T-helper 2 cell treated with Interferon-gamma antibody and Interleukin-4, amounts not matched to agents 5 μg/mL and 100 μg/mL, for 36 hours (primary cell): ENCODE results near the gene SERGEF.
"Not testable (repeated sequence)": the region's sequence is repeated elsewhere in the genome, so short reads cannot be mapped to it uniquely, and the experiment has no call there.

ENCODE experiments used
- DNase-seq: peaks from one replicate; pipeline ENCODE4 v3.0.0; 2021; ENCODE audit warnings: low spot score
- H3K27ac Mint-ChIP-seq: one replicate; pipeline ENCODE4 v1.8.0; 2021; ENCODE audit warnings: mild to moderate bottlenecking, mixed read lengths
- H3K27me3 Mint-ChIP-seq: one replicate; pipeline ENCODE4 v1.8.0; 2021; ENCODE audit warnings: low read depth, mixed read lengths
- H3K36me3 Mint-ChIP-seq: one replicate; pipeline ENCODE4 v1.8.0; 2021; ENCODE audit warnings: low read depth, mixed read lengths
- H3K4me1 Mint-ChIP-seq: one replicate; pipeline ENCODE4 v1.8.0; 2021; ENCODE audit warnings: low read depth, mixed read lengths
- H3K4me3 Mint-ChIP-seq: one replicate; pipeline ENCODE4 v1.8.0; 2022; ENCODE audit warnings: mild to moderate bottlenecking, moderate library complexity, mixed read lengths
- H3K9me3 Mint-ChIP-seq: one replicate; pipeline ENCODE4 v1.8.0; 2021; ENCODE audit warnings: mixed read lengths

SERGEF gene

DNA sequence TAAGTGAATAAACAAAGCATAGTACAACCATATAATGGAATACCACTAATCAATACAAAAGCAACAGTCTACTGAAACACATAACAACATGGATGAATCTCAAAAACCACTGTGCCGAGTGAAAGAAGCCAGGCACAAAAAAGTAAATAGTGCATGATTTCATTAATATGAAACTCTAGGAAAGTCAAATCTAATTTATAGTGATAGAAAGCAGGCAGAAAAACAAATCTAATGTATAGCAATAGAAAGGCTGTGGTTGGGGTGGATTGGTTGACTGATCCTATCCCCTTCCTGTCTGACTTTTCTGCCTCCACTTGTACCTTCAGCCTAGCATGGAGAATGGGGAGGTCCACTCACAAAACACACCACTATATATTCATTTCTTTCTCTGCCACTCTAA lies 115.4 kb downstream of the SERGEF start:
- Mint-ChIP-seq H3K36me3 (no peaks in the 10 kb centered on the region), H3K4me1 (no peaks in the 10 kb centered on the region), H3K4me3 (no peak overlapping the region), H3K27ac (no peak overlapping the region), H3K27me3 (no peaks in the 10 kb centered on the region), H3K9me3 (no peaks in the 10 kb centered on the region)
- DNase-seq = no peak

DNA sequence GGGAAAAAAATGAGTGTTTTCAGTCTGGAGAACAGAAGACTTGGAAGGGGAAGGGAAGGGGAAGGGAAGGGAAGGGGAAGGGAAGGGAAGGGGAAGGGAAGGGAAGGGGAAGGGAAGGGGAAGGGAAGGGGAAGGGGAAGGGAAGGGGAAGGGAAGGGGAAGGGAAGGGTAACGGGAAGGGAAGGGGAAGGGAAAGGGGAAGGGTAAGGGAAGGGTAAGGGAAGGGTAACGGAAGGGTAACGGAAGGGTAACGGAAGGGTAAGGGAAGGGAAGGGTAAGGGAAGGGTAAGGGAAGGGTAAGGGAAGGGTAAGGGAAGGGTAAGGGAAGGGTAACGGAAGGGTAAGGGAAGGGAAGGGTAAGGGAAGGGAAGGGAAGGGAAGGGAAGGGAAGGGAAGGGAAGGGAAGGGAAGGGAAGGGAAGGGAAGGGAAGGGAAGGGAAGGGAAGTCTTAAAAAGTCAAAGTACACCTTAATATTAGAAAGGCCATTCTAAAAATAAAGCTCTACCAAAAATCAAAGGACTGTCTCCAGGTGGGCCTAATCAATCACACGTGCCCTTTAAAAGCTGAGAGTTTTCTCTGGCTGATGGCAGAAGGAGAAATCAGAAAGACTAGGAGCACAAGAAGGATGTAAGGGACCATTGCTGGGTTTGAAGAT lies 116.2 kb downstream of the SERGEF start:
- H3K36me3 Mint-ChIP-seq, H3K9me3 Mint-ChIP-seq: not testable (repeated sequence)

DNA sequence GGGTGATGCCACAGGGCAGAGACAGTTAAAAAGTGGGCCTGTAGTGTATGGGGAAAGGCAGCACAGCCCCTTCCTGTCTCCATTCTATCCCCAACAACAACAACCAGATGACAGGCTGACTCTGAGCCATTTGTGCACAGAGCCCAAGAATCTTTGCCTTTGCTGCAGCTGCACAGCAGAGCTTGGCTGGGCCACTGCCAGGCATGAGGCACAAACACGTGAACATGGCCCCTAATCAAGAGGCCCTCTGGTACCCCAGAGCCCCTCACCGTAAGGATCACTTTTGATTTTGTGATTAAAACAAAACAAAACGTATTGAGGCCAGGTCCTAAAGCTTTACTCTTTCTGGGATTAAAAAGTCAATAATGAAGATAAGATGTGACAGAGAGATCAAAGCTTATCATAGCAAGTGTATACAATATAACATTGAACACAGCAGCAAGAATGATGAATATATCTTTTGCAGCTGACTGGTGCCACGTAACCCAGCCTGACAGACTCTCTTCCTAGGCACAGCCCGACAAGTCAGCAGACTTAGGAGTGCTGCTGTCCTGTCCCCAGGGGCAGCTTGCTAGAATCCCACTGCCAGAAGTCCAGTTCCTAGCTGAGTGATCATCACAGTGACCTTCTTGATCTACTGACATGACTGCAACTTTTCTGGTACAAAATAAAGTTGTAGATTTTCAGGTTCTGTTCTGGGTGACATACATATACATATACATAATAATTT lies 117.8 kb downstream of the SERGEF start:
- DNase-seq = no peak
- no peaks in the 10 kb centered on the region for H3K9me3 Mint-ChIP-seq
- no peaks in the 10 kb centered on the region for H3K4me1 Mint-ChIP-seq
- H3K27me3 Mint-ChIP-seq = no peaks in the 10 kb centered on the region
- H3K36me3 Mint-ChIP-seq = no peaks in the 10 kb centered on the region
- H3K27ac Mint-ChIP-seq = no peak overlapping the region
- H3K4me3 Mint-ChIP-seq = no peak overlapping the region

More for the DNA sequence above, 116.2 kb downstream of the SERGEF start:
- DNase-seq, H3K4me1 Mint-ChIP-seq, H3K4me3 Mint-ChIP-seq, H3K27me3 Mint-ChIP-seq, H3K27ac Mint-ChIP-seq: not testable (repeated sequence)

DNA sequence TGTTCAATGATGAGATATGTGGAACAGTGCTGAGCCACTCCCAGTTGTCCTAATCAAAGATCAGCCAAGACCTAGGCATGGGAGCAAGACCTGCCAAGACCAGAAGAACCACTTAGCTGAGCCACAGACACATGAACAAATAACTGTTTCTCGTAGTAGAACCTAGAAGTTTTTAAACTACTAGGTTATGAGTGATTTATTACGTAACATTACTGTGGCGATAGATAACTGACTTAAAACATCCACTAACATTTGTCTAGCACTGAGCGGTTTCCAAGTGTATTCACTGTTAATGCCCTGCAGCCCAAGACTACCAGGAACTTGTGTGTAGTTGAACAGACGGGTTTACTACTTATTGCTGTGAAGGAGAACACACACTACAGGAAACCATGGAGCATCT lies 120.4 kb downstream of the SERGEF start:
- DNase-seq = no peak
- Mint-ChIP-seq H3K4me3 (no peak overlapping the region), H3K27me3 (no peaks in the 10 kb centered on the region), H3K9me3 (no peaks in the 10 kb centered on the region), H3K36me3 (no peaks in the 10 kb centered on the region), H3K27ac (no peak overlapping the region), H3K4me1 (no peaks in the 10 kb centered on the region)

DNA sequence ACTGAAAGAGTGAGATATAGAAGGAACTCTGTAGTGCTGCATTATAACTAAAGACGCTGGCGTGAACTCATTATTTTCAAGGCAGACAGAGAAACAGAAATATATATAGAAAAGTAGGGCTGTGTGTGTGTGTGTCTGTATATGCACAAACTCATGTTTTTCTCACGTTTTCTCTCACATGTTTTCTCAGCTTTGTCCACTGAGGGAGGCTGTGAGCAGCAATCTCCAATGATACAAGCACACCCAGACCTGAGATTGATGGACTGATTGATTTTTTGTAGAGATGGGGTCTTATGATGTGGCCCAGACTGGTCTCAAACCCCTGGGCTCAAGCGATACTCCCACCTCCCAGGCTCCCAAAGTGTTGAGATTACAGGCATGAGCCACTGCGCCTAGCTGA lies 122.5 kb downstream of the SERGEF start:
- Mint-ChIP-seq H3K9me3 (no peaks in the 10 kb centered on the region), H3K36me3 (no peaks in the 10 kb centered on the region), H3K27ac (no peak overlapping the region), H3K27me3 (no peaks in the 10 kb centered on the region), H3K4me3 (no peak overlapping the region), H3K4me1 (no peaks in the 10 kb centered on the region)
- DNase-seq = no peak

DNA sequence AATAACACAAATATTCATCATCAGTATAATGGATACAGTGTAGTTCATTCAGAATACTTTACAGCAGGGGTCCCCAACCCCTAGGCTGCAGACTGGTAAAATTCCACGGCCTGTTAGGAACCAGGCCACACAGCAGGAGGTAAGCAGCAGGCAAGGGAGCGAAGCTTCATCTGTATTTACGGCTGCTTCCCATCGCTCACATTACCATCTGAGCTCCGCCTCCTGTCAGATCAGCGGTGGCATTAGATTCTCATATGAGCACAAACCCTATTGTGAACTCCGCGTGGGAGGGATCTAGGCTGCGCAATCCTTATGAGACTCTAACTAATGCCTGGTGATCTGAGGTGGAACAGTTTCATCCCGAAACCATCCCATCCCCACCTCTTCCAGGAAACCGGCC lies 125.1 kb downstream of the SERGEF start:
- Mint-ChIP-seq H3K27ac (no peak overlapping the region), H3K9me3 (no peaks in the 10 kb centered on the region), H3K27me3 (no peaks in the 10 kb centered on the region), H3K4me3 (no peak overlapping the region), H3K36me3 (no peaks in the 10 kb centered on the region), H3K4me1 (no peaks in the 10 kb centered on the region)
- no peak for DNase-seq

DNA sequence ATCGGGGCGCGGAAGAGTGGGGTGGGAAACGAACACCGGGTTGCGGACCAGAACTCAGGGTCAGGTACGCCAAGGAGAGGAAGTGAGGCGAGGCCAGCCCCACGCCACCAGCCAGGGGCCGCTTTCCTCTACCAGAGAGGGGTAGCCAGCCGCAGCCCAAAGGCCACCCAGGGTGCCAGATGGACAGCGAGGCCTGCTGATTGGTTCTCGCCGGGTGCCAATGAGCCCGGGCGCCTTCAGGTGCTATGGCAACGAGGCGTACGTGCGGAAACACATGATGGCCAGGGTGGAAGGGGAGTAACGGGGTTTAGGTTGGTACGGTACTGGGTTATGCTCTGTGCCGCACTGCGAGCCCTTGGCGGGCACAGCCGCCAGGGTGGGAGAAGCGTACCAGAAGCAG lies 128.9 kb downstream of the SERGEF start:
- Mint-ChIP-seq H3K27me3 (no peaks in the 10 kb centered on the region), H3K4me3 (no peak overlapping the region), H3K36me3 (no peaks in the 10 kb centered on the region), H3K27ac (no peak overlapping the region), H3K9me3 (no peaks in the 10 kb centered on the region), H3K4me1 (no peaks in the 10 kb centered on the region)
- no peak for DNase-seq

DNA sequence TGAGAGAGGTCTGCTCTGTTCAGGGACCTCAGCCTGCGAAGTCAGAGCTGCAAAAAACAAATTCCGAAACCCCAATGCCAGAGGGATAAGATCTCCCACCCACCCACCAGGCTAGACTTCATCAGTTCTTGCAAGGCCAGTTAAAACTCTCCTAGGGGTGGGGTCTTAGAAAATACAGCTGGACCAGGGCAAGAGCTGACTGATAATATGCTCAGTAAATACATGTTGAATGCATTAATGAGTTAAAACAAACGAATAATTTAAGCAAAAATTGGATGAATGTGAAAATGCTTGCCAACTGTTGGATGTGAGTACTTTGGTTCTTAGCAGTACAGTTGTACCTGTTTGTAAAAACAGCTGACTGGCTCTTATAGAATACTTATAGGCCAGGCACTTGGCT lies 129.8 kb downstream of the SERGEF start:
- Mint-ChIP-seq H3K27ac (no peak overlapping the region), H3K36me3 (no peaks in the 10 kb centered on the region), H3K9me3 (no peaks in the 10 kb centered on the region), H3K27me3 (no peaks in the 10 kb centered on the region), H3K4me1 (no peaks in the 10 kb centered on the region), H3K4me3 (no peak overlapping the region)
- DNase-seq = no peak

DNA sequence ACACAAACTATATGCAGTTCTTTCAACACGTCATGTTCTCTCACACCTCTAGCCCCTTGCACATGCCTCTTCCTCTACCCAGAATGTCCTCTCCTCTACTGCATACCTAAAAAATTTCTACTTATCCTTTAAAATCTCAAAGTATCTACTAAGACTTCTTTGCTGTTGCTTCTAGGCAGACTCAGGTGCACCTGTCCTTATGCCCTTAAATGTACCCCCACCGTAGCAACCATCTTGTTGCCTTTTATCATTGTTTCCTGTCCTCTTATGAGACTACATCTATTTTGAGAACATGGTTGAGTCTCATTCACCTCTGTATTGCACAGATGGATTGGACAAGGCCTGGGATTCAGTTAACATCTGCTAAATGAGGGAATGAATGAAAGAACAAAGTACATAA lies 134.1 kb downstream of the SERGEF start:
- DNase-seq = no peak
- Mint-ChIP-seq H3K9me3 (no peaks in the 10 kb centered on the region), H3K4me1 (no peaks in the 10 kb centered on the region), H3K4me3 (no peak overlapping the region), H3K36me3 (no peaks in the 10 kb centered on the region), H3K27ac (no peak overlapping the region), H3K27me3 (no peaks in the 10 kb centered on the region)

DNA sequence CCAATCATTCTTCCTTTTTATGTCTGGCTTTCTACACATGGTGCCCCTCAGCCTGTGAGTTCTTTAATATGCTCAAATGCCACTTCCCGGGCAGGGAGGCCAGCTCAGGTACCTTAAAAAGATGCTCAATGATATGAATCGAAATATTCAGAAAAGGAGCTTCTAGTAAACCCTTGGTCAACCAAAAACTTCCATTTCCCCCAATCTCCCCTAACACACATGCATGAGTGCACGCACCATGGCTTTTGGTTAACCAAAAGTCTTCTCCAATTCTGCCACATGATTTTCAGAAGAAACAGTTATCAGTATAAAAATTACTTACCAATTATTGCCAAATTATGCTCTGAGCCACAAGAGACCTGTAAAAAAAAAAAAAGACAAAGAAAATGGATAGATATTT lies 135.0 kb downstream of the SERGEF start:
- no peak overlapping the region for H3K4me3 Mint-ChIP-seq
- H3K4me1 Mint-ChIP-seq = no peaks in the 10 kb centered on the region
- H3K9me3 Mint-ChIP-seq = no peaks in the 10 kb centered on the region
- no peaks in the 10 kb centered on the region for H3K36me3 Mint-ChIP-seq
- H3K27me3 Mint-ChIP-seq = no peaks in the 10 kb centered on the region
- H3K27ac Mint-ChIP-seq = no peak overlapping the region
- DNase-seq = no peak

DNA sequence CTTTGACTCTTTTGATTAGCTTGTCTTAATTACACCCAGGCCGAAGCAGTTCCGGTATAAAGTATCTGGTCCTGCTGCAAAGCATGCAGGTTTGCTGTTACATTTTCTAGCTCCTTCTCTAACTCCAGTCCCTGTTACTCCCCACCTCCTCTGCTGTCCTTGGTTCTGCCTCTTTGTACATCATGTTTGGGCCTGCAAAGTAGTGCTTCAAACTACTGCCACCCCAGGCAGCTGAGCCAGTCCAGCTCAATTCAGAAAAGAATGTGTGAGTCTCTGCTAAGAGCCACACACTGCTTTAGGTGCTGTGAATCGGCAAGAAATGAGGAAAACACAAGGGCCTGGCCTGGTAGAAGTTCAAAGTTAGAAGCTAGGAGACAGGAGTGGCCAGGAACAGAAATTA lies 136.0 kb downstream of the SERGEF start:
- Mint-ChIP-seq H3K27ac (no peak overlapping the region), H3K36me3 (peaks cover 1% of the 10 kb centered on the region), H3K9me3 (no peaks in the 10 kb centered on the region), H3K4me1 (no peaks in the 10 kb centered on the region), H3K27me3 (no peaks in the 10 kb centered on the region), H3K4me3 (no peak overlapping the region)
- no peak for DNase-seq

DNA sequence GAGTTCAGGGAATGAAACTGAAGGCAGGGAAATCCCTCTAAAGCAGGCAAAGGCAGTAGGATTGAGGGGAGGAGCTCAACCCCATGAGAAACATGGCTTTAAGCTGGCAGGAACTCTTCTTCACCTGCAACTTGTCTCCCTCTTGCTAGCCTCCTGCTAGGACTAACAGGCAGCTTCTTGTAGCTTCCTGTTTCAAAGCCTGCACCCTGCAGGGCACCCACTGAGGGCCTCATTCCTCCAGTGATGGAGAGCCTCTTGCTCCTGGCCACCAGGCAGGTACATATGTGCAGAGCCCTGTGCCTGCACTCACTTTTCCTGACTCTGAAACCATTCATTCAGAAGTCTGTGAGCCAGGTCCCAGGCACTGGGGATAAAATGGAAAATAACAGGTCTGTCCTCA lies 137.0 kb downstream of the SERGEF start:
- no peaks in the 10 kb centered on the region for H3K27me3 Mint-ChIP-seq
- no peaks in the 10 kb centered on the region for H3K9me3 Mint-ChIP-seq
- H3K27ac Mint-ChIP-seq = no peak overlapping the region
- DNase-seq = no peak
- H3K36me3 Mint-ChIP-seq = peaks cover 2% of the 10 kb centered on the region
- no peaks in the 10 kb centered on the region for H3K4me1 Mint-ChIP-seq
- no peak overlapping the region for H3K4me3 Mint-ChIP-seq

DNA sequence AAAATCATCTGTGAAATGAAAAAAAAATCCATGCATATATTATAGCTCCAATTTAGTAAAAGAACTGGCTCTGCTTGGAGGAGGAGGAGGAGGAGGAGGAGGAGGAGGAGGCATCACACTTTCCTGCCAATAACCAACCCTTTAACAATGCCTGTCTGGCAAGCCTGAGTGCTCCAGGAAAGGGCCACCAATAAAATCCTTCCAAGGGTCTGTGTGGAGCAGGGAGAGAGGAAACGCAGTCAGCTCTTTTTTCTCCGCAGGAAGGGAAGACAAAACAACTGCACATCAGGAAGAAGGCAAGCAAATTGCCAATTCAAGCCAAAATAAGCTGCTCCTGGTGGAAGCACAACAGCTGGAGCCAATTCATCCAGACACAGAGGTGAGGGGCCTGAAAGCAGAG lies 139.3 kb downstream of the SERGEF start:
- Mint-ChIP-seq H3K4me1 (no peaks in the 10 kb centered on the region), H3K27ac (no peak overlapping the region), H3K4me3 (no peak overlapping the region), H3K27me3 (no peaks in the 10 kb centered on the region), H3K9me3 (peaks cover 9% of the 10 kb centered on the region), H3K36me3 (peaks cover 7% of the 10 kb centered on the region)
- DNase-seq = no peak

DNA sequence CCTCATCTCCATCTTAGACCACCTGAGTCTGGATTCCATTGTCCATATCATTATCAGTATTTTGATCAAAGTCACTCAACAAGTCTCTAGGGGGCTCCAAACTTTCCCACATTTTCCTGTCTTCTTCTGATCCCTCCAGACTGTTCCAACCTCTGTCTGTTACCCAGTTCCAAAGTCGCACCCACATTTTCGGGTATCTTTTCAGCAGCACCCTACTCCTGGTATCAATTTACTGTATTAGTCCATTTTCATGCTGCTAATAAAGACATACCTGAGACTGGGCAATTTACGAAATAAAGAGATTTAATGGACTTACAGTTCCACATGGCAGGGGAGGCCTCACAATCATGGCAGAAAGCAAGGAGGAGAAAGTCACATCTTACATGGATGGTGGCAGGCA lies 144.4 kb downstream of the SERGEF start:
- not testable (repeated sequence) for H3K4me1 Mint-ChIP-seq, H3K27ac Mint-ChIP-seq, DNase-seq, H3K27me3 Mint-ChIP-seq, H3K4me3 Mint-ChIP-seq
- Mint-ChIP-seq H3K36me3 (peaks cover 12% of the 10 kb centered on the region), H3K9me3 (peaks cover 15% of the 10 kb centered on the region)

DNA sequence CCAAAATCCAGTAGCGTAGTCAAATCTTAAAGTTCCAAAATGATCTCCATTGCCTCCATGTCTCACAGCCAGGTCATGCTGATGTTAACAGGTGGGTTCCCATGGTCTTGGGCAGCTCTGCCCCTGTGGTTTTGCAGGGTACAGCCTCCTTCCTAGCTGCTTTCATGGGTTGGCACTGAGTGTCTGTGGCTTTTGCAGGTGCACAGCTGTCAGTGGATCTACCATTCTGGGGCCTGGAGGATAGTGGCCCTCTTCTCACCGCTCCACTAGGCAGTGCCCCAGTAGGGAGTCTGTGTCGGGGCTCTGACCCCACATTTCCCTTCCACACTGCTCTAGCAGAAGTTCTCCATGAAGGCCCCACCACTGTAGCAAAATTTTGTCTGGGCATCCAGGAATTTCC lies 145.5 kb downstream of the SERGEF start:
- H3K4me3 Mint-ChIP-seq = no peak overlapping the region
- H3K4me1 Mint-ChIP-seq = no peaks in the 10 kb centered on the region
- H3K27ac Mint-ChIP-seq = no peak overlapping the region
- H3K27me3 Mint-ChIP-seq = no peaks in the 10 kb centered on the region
- H3K36me3 Mint-ChIP-seq = peaks cover 12% of the 10 kb centered on the region
- peaks cover 15% of the 10 kb centered on the region for H3K9me3 Mint-ChIP-seq
- DNase-seq = no peak
